ENCODE data around the gene REEP2. TPM values are rescaled to one million over a fixed set of nuclear protein-coding genes. Genes with fewer than 3 reads are reported as not detected.

REEP2 gene
- polyA plus RNA-seq, 1 donor from 2014 or later: 146 TPM

DNA sequence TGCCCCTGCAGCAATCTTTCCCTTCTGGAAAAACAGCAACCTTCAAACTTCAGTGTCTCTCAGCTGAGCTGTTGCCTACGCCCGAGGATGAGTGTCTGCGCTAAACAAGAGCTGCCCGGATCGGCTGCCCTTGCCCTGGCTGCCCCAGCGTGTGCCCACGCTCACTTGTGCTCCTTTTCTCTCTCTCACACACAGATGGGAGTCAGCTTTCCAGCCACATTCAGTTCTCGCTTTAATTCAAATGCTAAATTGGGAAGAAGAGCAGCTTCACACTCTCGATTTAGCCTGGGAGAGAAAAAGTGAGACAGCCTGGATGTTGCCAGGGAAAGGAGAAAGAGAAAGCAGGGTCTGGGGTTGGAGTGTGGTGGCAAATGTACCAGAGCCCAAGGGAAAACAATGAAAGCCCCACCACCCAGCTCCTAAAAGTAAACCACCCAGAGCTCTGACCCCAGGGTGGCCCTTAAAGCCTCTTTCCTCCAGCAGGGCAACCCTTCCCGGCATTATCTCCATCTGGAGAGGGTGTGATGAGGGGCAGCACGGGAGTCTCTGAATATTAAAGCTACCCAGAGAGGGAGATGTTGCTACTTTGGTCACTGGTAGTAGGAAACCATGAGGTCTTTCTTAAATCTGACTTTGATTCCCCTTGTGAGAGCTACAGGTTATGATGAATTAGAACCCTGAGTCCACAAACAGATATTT, 16.5 kb downstream of the REEP2 start:
- H3K9me3 ChIP-seq (ENCODE audit: low read length): no peaks in the 10 kb centered on the region
- no peaks in the 10 kb centered on the region for H3K9me2 ChIP-seq (ENCODE audit: insufficient read depth, low read length)
- no peak overlapping the region for H2AFZ ChIP-seq (ENCODE audit: low read depth, low read length)
- no peak overlapping the region for H3K27ac ChIP-seq (ENCODE audit: low read length)
- no peak overlapping the region for H3K9ac ChIP-seq (ENCODE audit: low read length)
- H3K4me3 ChIP-seq (ENCODE audit: low read length): no peak overlapping the region
- no peaks in the 10 kb centered on the region for H3K36me3 ChIP-seq (ENCODE audit: insufficient read depth, low read length)
- H3K4me2 ChIP-seq (ENCODE audit: low read length): no peak overlapping the region
- no peaks in the 10 kb centered on the region for H3K79me2 ChIP-seq (replicated peaks; ENCODE audit: insufficient read depth, low read length)
- TF ChIP-seq TAF1 (IDR thresholded peaks at IDR 0.05; ENCODE audit: low read depth) (no peak), EP300 (conservative IDR thresholded peaks at IDR 0.05; ENCODE audit: poor library complexity, severe bottlenecking) (no peak), MXI1 (conservative IDR thresholded peaks at IDR 0.05; ENCODE audit: poor library complexity, severe bottlenecking) (no peak), RAD21 (conservative IDR thresholded peaks at IDR 0.05) (no peak), SMC3 (conservative IDR thresholded peaks at IDR 0.05; ENCODE audit: poor library complexity) (no peak), POLR2AphosphoS5 (IDR thresholded peaks at IDR 0.05) (no peak), EZH2 (IDR thresholded peaks at IDR 0.05; ENCODE audit: borderline replicate concordance, insufficient read depth, low read length, poor library complexity, severe bottlenecking) (no peak)
- TF ChIP-seq, protein P1, sequence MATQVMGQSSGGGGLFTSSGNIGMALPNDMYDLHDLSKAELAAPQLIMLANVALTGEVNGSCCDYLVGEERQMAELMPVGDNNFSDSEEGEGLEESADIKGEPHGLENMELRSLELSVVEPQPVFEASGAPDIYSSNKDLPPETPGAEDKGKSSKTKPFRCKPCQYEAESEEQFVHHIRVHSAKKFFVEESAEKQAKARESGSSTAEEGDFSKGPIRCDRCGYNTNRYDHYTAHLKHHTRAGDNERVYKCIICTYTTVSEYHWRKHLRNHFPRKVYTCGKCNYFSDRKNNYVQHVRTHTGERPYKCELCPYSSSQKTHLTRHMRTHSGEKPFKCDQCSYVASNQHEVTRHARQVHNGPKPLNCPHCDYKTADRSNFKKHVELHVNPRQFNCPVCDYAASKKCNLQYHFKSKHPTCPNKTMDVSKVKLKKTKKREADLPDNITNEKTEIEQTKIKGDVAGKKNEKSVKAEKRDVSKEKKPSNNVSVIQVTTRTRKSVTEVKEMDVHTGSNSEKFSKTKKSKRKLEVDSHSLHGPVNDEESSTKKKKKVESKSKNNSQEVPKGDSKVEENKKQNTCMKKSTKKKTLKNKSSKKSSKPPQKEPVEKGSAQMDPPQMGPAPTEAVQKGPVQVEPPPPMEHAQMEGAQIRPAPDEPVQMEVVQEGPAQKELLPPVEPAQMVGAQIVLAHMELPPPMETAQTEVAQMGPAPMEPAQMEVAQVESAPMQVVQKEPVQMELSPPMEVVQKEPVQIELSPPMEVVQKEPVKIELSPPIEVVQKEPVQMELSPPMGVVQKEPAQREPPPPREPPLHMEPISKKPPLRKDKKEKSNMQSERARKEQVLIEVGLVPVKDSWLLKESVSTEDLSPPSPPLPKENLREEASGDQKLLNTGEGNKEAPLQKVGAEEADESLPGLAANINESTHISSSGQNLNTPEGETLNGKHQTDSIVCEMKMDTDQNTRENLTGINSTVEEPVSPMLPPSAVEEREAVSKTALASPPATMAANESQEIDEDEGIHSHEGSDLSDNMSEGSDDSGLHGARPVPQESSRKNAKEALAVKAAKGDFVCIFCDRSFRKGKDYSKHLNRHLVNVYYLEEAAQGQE (IDR thresholded peaks at IDR 0.05; ENCODE audit: borderline replicate concordance): no peak
- no peaks in the 10 kb centered on the region for H3F3A ChIP-seq (ENCODE audit: insufficient read depth, low read length, poor library complexity, severe bottlenecking)
- no peaks in the 10 kb centered on the region for H3K27me3 ChIP-seq (ENCODE audit: insufficient read depth, low read depth, low read length)
- no peaks in the 10 kb centered on the region for H4K20me1 ChIP-seq (ENCODE audit: insufficient read depth)

DNA sequence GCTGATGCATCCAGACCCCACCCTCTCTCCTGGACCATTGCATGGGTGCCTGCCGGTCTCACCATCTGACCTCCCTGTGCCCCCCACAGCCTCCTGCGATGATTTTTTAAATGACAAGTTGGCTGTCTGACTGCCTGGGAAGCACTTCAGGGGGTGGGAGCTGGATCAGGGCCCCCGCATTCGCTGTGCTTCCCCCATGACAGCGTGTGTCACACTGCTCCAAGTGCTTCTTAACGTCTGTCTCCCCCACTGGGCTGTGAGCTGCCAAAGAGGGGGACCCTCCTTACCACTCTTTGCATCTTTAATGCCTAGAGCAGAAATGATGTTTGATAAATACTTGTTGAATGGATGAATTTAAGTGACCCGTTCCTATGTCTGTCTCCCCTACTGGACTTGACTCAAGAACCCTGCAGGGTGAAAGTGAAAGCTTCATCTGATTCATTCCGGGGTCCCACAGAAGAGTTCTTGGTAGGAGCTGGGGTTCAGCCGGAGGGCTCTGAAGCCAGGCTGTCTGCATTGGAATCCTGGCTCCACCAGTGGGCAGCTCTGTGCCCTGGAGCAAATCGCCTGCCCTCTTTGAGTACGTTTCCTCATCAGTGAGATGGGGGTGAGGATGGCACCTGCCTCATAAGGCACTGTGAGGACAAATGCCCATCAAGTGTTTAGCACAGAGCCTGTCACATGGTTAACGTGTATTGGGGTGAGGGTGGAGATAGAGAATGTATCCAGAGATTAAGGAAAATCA, 18.8 kb downstream of the REEP2 start:
- Histone ChIP-seq H3K9me3 (ENCODE audit: low read length) (no peaks in the 10 kb centered on the region), H3K36me3 (ENCODE audit: insufficient read depth, low read length) (no peaks in the 10 kb centered on the region), H4K20me1 (ENCODE audit: insufficient read depth) (no peaks in the 10 kb centered on the region), H3K27ac (ENCODE audit: low read length) (no peak overlapping the region), H3K27me3 (ENCODE audit: insufficient read depth, low read depth, low read length) (no peaks in the 10 kb centered on the region), H3K9ac (ENCODE audit: low read length) (no peak overlapping the region), H3K4me2 (ENCODE audit: low read length) (no peak overlapping the region), H3K9me2 (ENCODE audit: insufficient read depth, low read length) (no peaks in the 10 kb centered on the region), H3F3A (ENCODE audit: insufficient read depth, low read length, poor library complexity, severe bottlenecking) (no peaks in the 10 kb centered on the region), H3K4me3 (ENCODE audit: low read length) (no peak overlapping the region), H2AFZ (ENCODE audit: low read depth, low read length) (no peak overlapping the region), H3K79me2 (replicated peaks; ENCODE audit: insufficient read depth, low read length) (no peaks in the 10 kb centered on the region)
- TF ChIP-seq MXI1 (conservative IDR thresholded peaks at IDR 0.05; ENCODE audit: poor library complexity, severe bottlenecking) (no peak), TAF1 (IDR thresholded peaks at IDR 0.05; ENCODE audit: low read depth) (no peak), EZH2 (IDR thresholded peaks at IDR 0.05; ENCODE audit: borderline replicate concordance, insufficient read depth, low read length, poor library complexity, severe bottlenecking) (no peak), SMC3 (conservative IDR thresholded peaks at IDR 0.05; ENCODE audit: poor library complexity) (no peak), POLR2AphosphoS5 (IDR thresholded peaks at IDR 0.05) (no peak), EP300 (conservative IDR thresholded peaks at IDR 0.05; ENCODE audit: poor library complexity, severe bottlenecking) (no peak), RAD21 (conservative IDR thresholded peaks at IDR 0.05) (no peak)
- TF ChIP-seq, protein P2, sequence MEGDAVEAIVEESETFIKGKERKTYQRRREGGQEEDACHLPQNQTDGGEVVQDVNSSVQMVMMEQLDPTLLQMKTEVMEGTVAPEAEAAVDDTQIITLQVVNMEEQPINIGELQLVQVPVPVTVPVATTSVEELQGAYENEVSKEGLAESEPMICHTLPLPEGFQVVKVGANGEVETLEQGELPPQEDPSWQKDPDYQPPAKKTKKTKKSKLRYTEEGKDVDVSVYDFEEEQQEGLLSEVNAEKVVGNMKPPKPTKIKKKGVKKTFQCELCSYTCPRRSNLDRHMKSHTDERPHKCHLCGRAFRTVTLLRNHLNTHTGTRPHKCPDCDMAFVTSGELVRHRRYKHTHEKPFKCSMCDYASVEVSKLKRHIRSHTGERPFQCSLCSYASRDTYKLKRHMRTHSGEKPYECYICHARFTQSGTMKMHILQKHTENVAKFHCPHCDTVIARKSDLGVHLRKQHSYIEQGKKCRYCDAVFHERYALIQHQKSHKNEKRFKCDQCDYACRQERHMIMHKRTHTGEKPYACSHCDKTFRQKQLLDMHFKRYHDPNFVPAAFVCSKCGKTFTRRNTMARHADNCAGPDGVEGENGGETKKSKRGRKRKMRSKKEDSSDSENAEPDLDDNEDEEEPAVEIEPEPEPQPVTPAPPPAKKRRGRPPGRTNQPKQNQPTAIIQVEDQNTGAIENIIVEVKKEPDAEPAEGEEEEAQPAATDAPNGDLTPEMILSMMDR (IDR thresholded peaks at IDR 0.05; ENCODE audit: poor library complexity, severe bottlenecking): no peak
- TF ChIP-seq, protein P1 (IDR thresholded peaks at IDR 0.05; ENCODE audit: borderline replicate concordance): no peak

All from neural cell (in vitro differentiated cells).